DND-41 (cell line): ENCODE data around the gene SLC5A4.

ENCODE experiments used
- CTCF ChIP-seq: IDR thresholded peaks from 2 replicates; pipeline ENCODE4 v1.5.1; 2012; ENCODE audit warnings: borderline replicate concordance, low read length, moderate library complexity, mild to moderate bottlenecking; ENCODE audit not compliant: poor library complexity, severe bottlenecking; ENCODE audit errors: extremely low read depth
- EZH2 ChIP-seq: IDR thresholded peaks from 3 replicates; pipeline ENCODE4 v1.6.1; 2012; ENCODE audit warnings: borderline replicate concordance, low read depth, mild to moderate bottlenecking, moderate library complexity, low read length, inconsistent platforms; ENCODE audit not compliant: severe bottlenecking

GRCh38 chr22:32267011-32267410 is 11.9 kb upstream of the SLC5A4 start:
- TF ChIP-seq CTCF (no peak), EZH2 (no peak)
